ENCODE measurements around the gene ADTRP.

Gene ADTRP

GRCh38 chr6:11731423-11731822 is 47.2 kb downstream of the ADTRP start (continued):
- TF ChIP-seq ZBTB6 (tag by site-specific recombination; IDR thresholded peaks at IDR 0.05) (no peak), ZNF155 (tag by site-specific recombination; IDR thresholded peaks at IDR 0.05) (no peak), ZBTB49 (tag by site-specific recombination; IDR thresholded peaks at IDR 0.05; ENCODE audit: low read depth) (no peak), ZNF335 (tag by site-specific recombination; conservative IDR thresholded peaks at IDR 0.05) (no peak), BCL11A (tag by site-specific recombination; IDR thresholded peaks at IDR 0.05; ENCODE audit: low read depth) (no peak), PRDM2 (tag by site-specific recombination; IDR thresholded peaks at IDR 0.05; ENCODE audit: borderline replicate concordance) (no peak), ZNF19 (tag by site-specific recombination; IDR thresholded peaks at IDR 0.05; ENCODE audit: low read depth) (no peak), BCL6B (tag by site-specific recombination; IDR thresholded peaks at IDR 0.05) (no peak), REPIN1 (tag by site-specific recombination; IDR thresholded peaks at IDR 0.05; ENCODE audit: low read depth) (no peak), FEZF1 (tag by site-specific recombination; IDR thresholded peaks at IDR 0.05) (no peak)

GRCh38 chr6:11730641-11731040 is 48.0 kb downstream of the ADTRP start:
- no peak overlapping the region for H3K27ac ChIP-seq (ENCODE audit: extremely low read depth, low read depth, low read length)
- H3K36me3 ChIP-seq (ENCODE audit: control insufficient read depth in 2 of 2, insufficient read depth in 1 of 2, low read length in 2 of 2) = no peaks in the 10 kb centered on the region
- no peak for TF ChIP-seq BCL11A (tag by site-specific recombination; IDR thresholded peaks at IDR 0.05; ENCODE audit: low read depth)
- peak; percentile 79 for TF ChIP-seq ZNF157 (tag by site-specific recombination; IDR thresholded peaks at IDR 0.05)
- TF ChIP-seq PRDM4 (tag by site-specific recombination; IDR thresholded peaks at IDR 0.05) = no peak
- no peak for TF ChIP-seq ZNF37A (tag by site-specific recombination; IDR thresholded peaks at IDR 0.05)
- H3K4me1 ChIP-seq (ENCODE audit: control insufficient read depth, insufficient read depth, low read length) = no peaks in the 10 kb centered on the region
- H3K4me3 ChIP-seq (ENCODE audit: low read depth, low read length) = no peak overlapping the region
- ChIA-PET CTCF (interaction anchor here (1.1 kb wide), 1 partner anchor 25 kb away, joined by 3 read pairs; no protein-coding TSS in a partner anchor), POLR2A (no interaction called here)
- H3K9me3 ChIP-seq (ENCODE audit: control insufficient read depth, insufficient read depth, low read depth, low read length) = no peaks in the 10 kb centered on the region

Measured in HEK293 (cell line).